GM23338 (cell line): Measurements from ENCODE around the gene ICA1L. TPM values are rescaled to one million over a fixed set of nuclear protein-coding genes. Genes with fewer than 3 reads are reported as not detected.

Source experiments
- ATAC-seq: fragments of 200-7000 bp; cut with Tn5 transposase; 3 replicates; pipeline ENCODE4 v1.9.1; 2020
- DNase-seq: peaks from one replicate; pipeline ENCODE4 v3.0.0-alpha.2; 2015; ENCODE audit warnings: low spot score
- H2AFZ ChIP-seq: fragments of 200-600 bp; sonication (generic); 2 replicates; pipeline ENCODE4 v1.8.0; 2016; ENCODE audit warnings: antibody characterized with exemption, mild to moderate bottlenecking, moderate library complexity
- H3F3A ChIP-seq: fragments of 200-600 bp; sonication (generic); replicated peaks from 2 replicates; pipeline ENCODE4 v1.8.0; 2017; ENCODE audit warnings: antibody characterized with exemption, mixed run types, low read depth
- H3K27ac ChIP-seq: fragments of 200-600 bp; sonication (generic); 2 replicates; pipeline ENCODE4 v1.6.1; 2016; ENCODE audit warnings: low read depth
- H3K27me3 ChIP-seq: fragments of 200-600 bp; sonication (generic); 2 replicates; pipeline ENCODE4 v1.8.0; 2016; ENCODE audit warnings: mild to moderate bottlenecking, mixed run types, moderate library complexity; ENCODE audit not compliant: insufficient read depth
- H3K36me3 ChIP-seq: fragments of 200-600 bp; sonication (generic); 2 replicates; pipeline ENCODE4 v1.8.0; 2016; ENCODE audit warnings: mild to moderate bottlenecking; ENCODE audit not compliant: insufficient read depth
- H3K4me1 ChIP-seq: fragments of 200-600 bp; sonication (generic); 2 replicates; pipeline ENCODE4 v1.8.0; 2016; ENCODE audit warnings: mild to moderate bottlenecking, moderate library complexity; ENCODE audit not compliant: insufficient read depth
- H3K4me2 ChIP-seq: fragments of 200-600 bp; sonication (generic); 2 replicates; pipeline ENCODE4 v1.7.1; 2017; ENCODE audit warnings: mixed run types
- H3K4me3 ChIP-seq: fragments of 200-600 bp; sonication (generic); 2 replicates; pipeline ENCODE4 v1.6.1; 2016; ENCODE audit warnings: mixed run types
- H3K79me2 ChIP-seq: fragments of 200-600 bp; sonication (generic); replicated peaks from 2 replicates; pipeline ENCODE4 v1.8.0; 2017; ENCODE audit warnings: mild to moderate bottlenecking; ENCODE audit not compliant: insufficient read depth
- H3K9me2 ChIP-seq: fragments of 200-600 bp; sonication (generic); 2 replicates; pipeline ENCODE4 v1.8.0; 2017; ENCODE audit not compliant: insufficient read depth
- H4K20me1 ChIP-seq: fragments of 200-600 bp; sonication (generic); replicated peaks from 2 replicates; pipeline ENCODE4 v1.8.0; 2017; ENCODE audit warnings: mild to moderate bottlenecking; ENCODE audit not compliant: insufficient read depth
- H3K27ac Mint-ChIP-seq: 2 replicates; pipeline ENCODE4 v1.8.0; 2020; ENCODE audit warnings: inconsistent platforms, mild to moderate bottlenecking, moderate library complexity, mixed read lengths
- H3K27me3 Mint-ChIP-seq: 3 replicates; pipeline ENCODE4 v1.8.0; 2022; ENCODE audit warnings: low read depth, mild to moderate bottlenecking, moderate library complexity, mixed read lengths, inconsistent platforms; ENCODE audit not compliant: insufficient read depth, poor library complexity
- H3K36me3 Mint-ChIP-seq: 3 replicates; pipeline ENCODE4 v1.8.0; 2021; ENCODE audit warnings: low read depth, mild to moderate bottlenecking, inconsistent platforms, moderate library complexity, mixed read lengths
- H3K4me1 Mint-ChIP-seq: 3 replicates; pipeline ENCODE4 v1.8.0; 2020; ENCODE audit warnings: mild to moderate bottlenecking, inconsistent platforms, mixed read lengths
- H3K4me3 Mint-ChIP-seq: 3 replicates; pipeline ENCODE4 v1.8.0; 2021; ENCODE audit warnings: moderate library complexity, mild to moderate bottlenecking, inconsistent platforms, mixed read lengths
- H3K9me3 Mint-ChIP-seq: 3 replicates; pipeline ENCODE4 v1.8.0; 2020; ENCODE audit warnings: moderate library complexity, mild to moderate bottlenecking, inconsistent platforms, mixed read lengths
- CREB1 ChIP-seq: fragments of 250-450 bp; sonication (Bioruptor Pico); IDR thresholded peaks from 2 replicates; pipeline ENCODE4 v1.5.0; 2020; ENCODE audit warnings: low read depth, mild to moderate bottlenecking, moderate library complexity
- ETS1 ChIP-seq: IDR thresholded peaks from 2 replicates; pipeline ENCODE4 v1.6.1; 2016; ENCODE audit warnings: antibody characterized with exemption
- EZH2 ChIP-seq: fragments of 200-600 bp; sonication (generic); IDR thresholded peaks from one replicate; pipeline ENCODE4 v1.8.0; 2017; ENCODE audit warnings: antibody characterized with exemption, mild to moderate bottlenecking, low read depth; ENCODE audit not compliant: unreplicated experiment
- NANOG ChIP-seq: IDR thresholded peaks from 2 replicates; pipeline ENCODE4 v1.6.1; 2016; ENCODE audit warnings: antibody characterized with exemption, borderline replicate concordance
- POLR2AphosphoS5 ChIP-seq: IDR thresholded peaks from 2 replicates; pipeline ENCODE4 v1.6.1; 2016; ENCODE audit warnings: antibody characterized with exemption, low read depth
- REST ChIP-seq: IDR thresholded peaks from one replicate; pipeline ENCODE4 v1.6.1; 2018; ENCODE audit warnings: antibody characterized with exemption; ENCODE audit not compliant: unreplicated experiment
- STAT1 ChIP-seq: IDR thresholded peaks from one replicate; pipeline ENCODE4 v1.6.1; 2016; ENCODE audit warnings: antibody characterized with exemption; ENCODE audit not compliant: unreplicated experiment
- ZNF331 ChIP-seq: fragments of 250-450 bp; sonication (Bioruptor Pico); IDR thresholded peaks from 2 replicates; pipeline ENCODE4 v1.5.0; 2020; ENCODE audit warnings: low read depth, mild to moderate bottlenecking, moderate library complexity
- ZNF462 ChIP-seq: fragments of 250-450 bp; sonication (Bioruptor Pico); IDR thresholded peaks from 2 replicates; pipeline ENCODE4 v1.5.0; 2020; ENCODE audit warnings: mild to moderate bottlenecking, moderate library complexity
- polyA plus RNA-seq: library from polyadenylated mRNA; unstranded; fragments of >200 nt; fragmentation: Nextera tagmentation; extraction: Ambion mirVana; gene quantifications from 2 replicates; pipeline ENCODE4 v1.2.1, GENCODE V29; 2016
- total RNA-seq: library from RNA; depleted of rRNA; stranded (reverse); fragments of >200 nt; shearing (Covaris generic); gene quantifications from 2 replicates; pipeline ENCODE4 v1.2.3, GENCODE V29; 2014

The ICA1L gene
- total and polyA plus RNA-seq, 2 experiments from 2014 or later = 1.6 to 7.2 TPM

- Histone ChIP-seq H3F3A (no peaks in the 10 kb centered on the region), H3K27me3 (no peaks in the 10 kb centered on the region), H3K4me1 (no peaks in the 10 kb centered on the region), H3K36me3 (no peaks in the 10 kb centered on the region), H3K27ac (no peak overlapping the region), H3K9me2 (0 out of 2 replicates have a peak, but pooled peaks cover 4% of the 10 kb centered on the region), H2AFZ (no peak overlapping the region), H3K4me2 (no peak overlapping the region), H3K4me3 (no peak overlapping the region), H3K79me2 (no peaks in the 10 kb centered on the region), H4K20me1 (no peaks in the 10 kb centered on the region)
- Mint-ChIP-seq H3K27me3 (peaks cover 4% of the 10 kb centered on the region), H3K9me3 (0 out of 3 replicates have a peak, but pooled peaks cover 5% of the 10 kb centered on the region), H3K4me3 (no peak overlapping the region), H3K4me1 (no peaks in the 10 kb centered on the region; the same call in 2 of the 3 replicates), H3K27ac (no peak overlapping the region), H3K36me3 (no peaks in the 10 kb centered on the region; the same call in 2 of the 3 replicates)
- ATAC-seq (no peak), DNase-seq (no peak)
- TF ChIP-seq CREB1 (CRISPR knock-in tag) (no peak), NANOG (no peak), EZH2 (no peak), POLR2AphosphoS5 (no peak), ZNF331 (CRISPR knock-in tag) (no peak), STAT1 (no peak)
Measured at GRCh38 chr2:202842690-202843089, 28.9 kb downstream of the ICA1L start.

GRCh38 chr2:202841090-202841867, 30.3 kb downstream of the ICA1L start:
- ATAC-seq = no peak
- H3K9me2 ChIP-seq = 0 out of 2 replicates have a peak, but pooled peaks cover 4% of the 10 kb centered on the region
- H3K27me3 Mint-ChIP-seq = peaks cover 4% of the 10 kb centered on the region
- TF ChIP-seq EZH2 (no peak), ZNF331 (CRISPR knock-in tag) (no peak), ETS1 (no peak), REST (no peak), ZNF462 (CRISPR knock-in tag) (no peak)

More at GRCh38 chr2:202841090-202841867, 30.3 kb downstream of the ICA1L start:
- Mint-ChIP-seq H3K4me3 (no peak overlapping the region), H3K27ac (no peak overlapping the region), H3K9me3 (0 out of 3 replicates have a peak, but pooled peaks cover 5% of the 10 kb centered on the region), H3K36me3 (no peaks in the 10 kb centered on the region; the same call in 2 of the 3 replicates), H3K4me1 (no peaks in the 10 kb centered on the region; the same call in 2 of the 3 replicates)
- Histone ChIP-seq H3K27ac (no peak overlapping the region), H3K4me1 (no peaks in the 10 kb centered on the region), H3K27me3 (no peaks in the 10 kb centered on the region), H4K20me1 (no peaks in the 10 kb centered on the region), H3K4me2 (no peak overlapping the region), H3K79me2 (no peaks in the 10 kb centered on the region), H3F3A (no peaks in the 10 kb centered on the region), H3K36me3 (no peaks in the 10 kb centered on the region), H2AFZ (no peak overlapping the region), H3K4me3 (no peak overlapping the region)
- no peak for DNase-seq
